A673 (cell line): ENCODE results near the gene ZBTB47.

Experiments
- CTCF ChIP-seq: fragments of 300-800, 200-600 bp; sonication (generic); conservative IDR thresholded peaks from 2 replicates; pipeline ENCODE4 v1.5.1; 2017; ENCODE audit warnings: low read depth, mild to moderate bottlenecking, antibody characterized with exemption, low read length, moderate library complexity, mixed read lengths
- EZH2 ChIP-seq: fragments of 200-600 bp; sonication (generic); IDR thresholded peaks from 2 replicates; pipeline ENCODE4 v1.6.1; 2017; ENCODE audit warnings: borderline replicate concordance, low read depth, mild to moderate bottlenecking, mixed read lengths, antibody characterized with exemption, low read length; ENCODE audit not compliant: poor library complexity, severe bottlenecking

GRCh38 chr3:42688487-42689420, 35.3 kb downstream of the ZBTB47 start:
- TF ChIP-seq CTCF, result no peak
- TF ChIP-seq EZH2, result no peak
